ENCODE measurements around the gene EN2. TPM values are rescaled to one million over a fixed set of nuclear protein-coding genes. Genes with fewer than 3 reads are reported as not detected.
A peak's percentile ranks its signal among the peaks of the same experiment; 100 is the strongest.

The EN2 gene
- total and polyA plus RNA-seq, 2 experiments from 2014 or later = 0.24 TPM; not detected in 1

- no peak overlapping the region for H3K4me2 ChIP-seq
- WGBS (ENCODE audit: low lambda C conversion rate, missing lambda C conversion rate) = 7% methylated on average over 33 of the region's 33 CpGs
- peaks cover 7% of the 10 kb centered on the region for H3K4me1 ChIP-seq (ENCODE audit: insufficient read depth)
- no peak for DNase-seq (ENCODE audit: low spot score)
- no peak overlapping the region for H3K27ac ChIP-seq
- no peaks in the 10 kb centered on the region for H3K79me2 ChIP-seq
- H3K9me2 ChIP-seq (replicated peaks; ENCODE audit: insufficient read depth) = no peaks in the 10 kb centered on the region
- no peak for TF ChIP-seq CTCF (IDR thresholded peaks at IDR 0.05; ENCODE audit: poor library complexity)
- peak; percentile 6 for TF ChIP-seq EZH2phosphoT487 (IDR thresholded peaks at IDR 0.05; ENCODE audit: low read depth, severe bottlenecking, unreplicated experiment)
- TF ChIP-seq EZH2 (IDR thresholded peaks at IDR 0.05; ENCODE audit: borderline replicate concordance) = peak; percentile 55
- H3K9me3 ChIP-seq (ENCODE audit: low read depth) = no peaks in the 10 kb centered on the region
- peaks cover 3% of the 10 kb centered on the region for H4K20me1 ChIP-seq (ENCODE audit: insufficient read depth, poor library complexity, severe bottlenecking)
- H3K27me3 ChIP-seq = peaks cover 100% of the 10 kb centered on the region
- H3K4me3 ChIP-seq = no peak overlapping the region
- H3K36me3 ChIP-seq (replicated peaks; ENCODE audit: insufficient read depth, low read depth) = no peaks in the 10 kb centered on the region
- no peak overlapping the region for H2AFZ ChIP-seq
These were observed 7.2 kb downstream of the EN2 start for GRCh38 chr7:155464948-155465739.

GRCh38 chr7:155465761-155466141 lies 7.8 kb downstream of the EN2 start:
- H3K9me3 ChIP-seq (ENCODE audit: low read depth) = no peaks in the 10 kb centered on the region
- H4K20me1 ChIP-seq (ENCODE audit: insufficient read depth, poor library complexity, severe bottlenecking) = peaks cover 3% of the 10 kb centered on the region
- H3K4me1 ChIP-seq (ENCODE audit: insufficient read depth) = peaks cover 7% of the 10 kb centered on the region
- H2AFZ ChIP-seq = peak overlapping the region; percentile 20
- no peak overlapping the region for H3K4me2 ChIP-seq
- no peak overlapping the region for H3K4me3 ChIP-seq
- 23% methylated on average over 9 of the region's 9 CpGs for WGBS (ENCODE audit: low lambda C conversion rate, missing lambda C conversion rate)
- no peaks in the 10 kb centered on the region for H3K9me2 ChIP-seq (replicated peaks; ENCODE audit: insufficient read depth)
- no peaks in the 10 kb centered on the region for H3K79me2 ChIP-seq
- peaks cover 100% of the 10 kb centered on the region for H3K27me3 ChIP-seq
- TF ChIP-seq CTCF (IDR thresholded peaks at IDR 0.05; ENCODE audit: poor library complexity) (no peak), EZH2phosphoT487 (IDR thresholded peaks at IDR 0.05; ENCODE audit: low read depth, severe bottlenecking, unreplicated experiment) (no peak), EZH2 (IDR thresholded peaks at IDR 0.05; ENCODE audit: borderline replicate concordance) (no peak)
- no peak overlapping the region for H3K27ac ChIP-seq
- no peaks in the 10 kb centered on the region for H3K36me3 ChIP-seq (replicated peaks; ENCODE audit: insufficient read depth, low read depth)
- no peak for DNase-seq (ENCODE audit: low spot score)

- H3K4me1 ChIP-seq (ENCODE audit: insufficient read depth) = peaks cover 7% of the 10 kb centered on the region
- TF ChIP-seq EZH2 (IDR thresholded peaks at IDR 0.05; ENCODE audit: borderline replicate concordance) = no peak
- peak; percentile 73 for TF ChIP-seq EZH2phosphoT487 (IDR thresholded peaks at IDR 0.05; ENCODE audit: low read depth, severe bottlenecking, unreplicated experiment)
- TF ChIP-seq CTCF (IDR thresholded peaks at IDR 0.05; ENCODE audit: poor library complexity) = no peak
- H3K79me2 ChIP-seq = no peaks in the 10 kb centered on the region
- H3K9me2 ChIP-seq (replicated peaks; ENCODE audit: insufficient read depth) = no peaks in the 10 kb centered on the region
- H3K27ac ChIP-seq = no peak overlapping the region
- no peaks in the 10 kb centered on the region for H3K9me3 ChIP-seq (ENCODE audit: low read depth)
- peaks cover 100% of the 10 kb centered on the region for H3K27me3 ChIP-seq
- no peak for DNase-seq (ENCODE audit: low spot score)
- H4K20me1 ChIP-seq (ENCODE audit: insufficient read depth, poor library complexity, severe bottlenecking) = peaks cover 3% of the 10 kb centered on the region
- no peak overlapping the region for H3K4me3 ChIP-seq
- 5% methylated on average over 41 of the region's 42 CpGs for WGBS (ENCODE audit: low lambda C conversion rate, missing lambda C conversion rate)
- H3K36me3 ChIP-seq (replicated peaks; ENCODE audit: insufficient read depth, low read depth) = no peaks in the 10 kb centered on the region
- H2AFZ ChIP-seq = peak overlapping the region; percentile 20
- peak overlapping the region; percentile 60 for H3K4me2 ChIP-seq
These were observed 8.3 kb downstream of the EN2 start for GRCh38 chr7:155466142-155466813.

Measured in hepatocyte (in vitro differentiated cells).